Anterior cingulate cortex (tissue), 58 donors: Measurements from ENCODE around the gene SESTD1.

Experiments used
- DNase-seq, 58 donors: peaks; one replicate each; lab custom pipeline; 2025; lab: John Stamatoyannopoulos, UW

SESTD1 gene

GRCh38 chr2:179264368-179265081 is at the start of gene SESTD1:
SESTD1 (minus strand) TSS chr2:179264832; CDS start chr2:179191841, 72,991 bp downstream.
- DNase-seq: peak in 52 of 58 donors; percentile 6 to 75 (median 51)

GRCh38 chr2:179313057-179313456 is 48.4 kb upstream of the SESTD1 start:
- no peak for DNase-seq

GRCh38 chr2:179311101-179311500 is 46.5 kb upstream of the SESTD1 start:
- DNase-seq: peak in 7 of 58 donors; percentile 0 to 10 (median 1)

- no peak for DNase-seq
Measured at GRCh38 chr2:179307616-179308371, 43.2 kb upstream of the SESTD1 start.

- DNase-seq: no peak
Measured at GRCh38 chr2:179305125-179305524, 40.5 kb upstream of the SESTD1 start.

GRCh38 chr2:179304424-179304823 is 39.8 kb upstream of the SESTD1 start:
- DNase-seq: no peak

- no peak for DNase-seq
Measured at GRCh38 chr2:179302764-179303571, 38.3 kb upstream of the SESTD1 start.

- DNase-seq: no peak
Measured at GRCh38 chr2:179302149-179302548, 37.5 kb upstream of the SESTD1 start.

GRCh38 chr2:179298666-179299065 is 34.0 kb upstream of the SESTD1 start:
- no peak for DNase-seq

GRCh38 chr2:179297927-179298326 is 33.3 kb upstream of the SESTD1 start:
- DNase-seq: no peak

- DNase-seq: no peak
Measured at GRCh38 chr2:179290329-179290728, 25.7 kb upstream of the SESTD1 start.

GRCh38 chr2:179285060-179285459 is 20.4 kb upstream of the SESTD1 start:
- DNase-seq: no peak

- no peak for DNase-seq
Measured at GRCh38 chr2:179277429-179278196, 13.0 kb upstream of the SESTD1 start.

- no peak for DNase-seq
Measured at GRCh38 chr2:179275253-179276012, 10.8 kb upstream of the SESTD1 start.

- no peak for DNase-seq
Measured at GRCh38 chr2:179274749-179275148, 10.1 kb upstream of the SESTD1 start.

- DNase-seq: peak in 14 of 58 donors; percentile 2 to 62 (median 16)
Measured at GRCh38 chr2:179273461-179273962, 8.9 kb upstream of the SESTD1 start.

GRCh38 chr2:179272406-179273192 is 8.0 kb upstream of the SESTD1 start:
- peak in 11 of 58 donors; percentile 7 to 47 (median 17) for DNase-seq

- DNase-seq: no peak
Measured at GRCh38 chr2:179270689-179271088, 6.1 kb upstream of the SESTD1 start.
